Measurements from ENCODE around the gene TSPAN1.

The TSPAN1 gene

GRCh38 chr1:46166521-46167462 lies 8.1 kb upstream of the TSPAN1 start:
- peak; percentile 14 for DNase-seq

- no peak for DNase-seq
Measured at GRCh38 chr1:46168477-46168876, 6.4 kb upstream of the TSPAN1 start.

- no peak for DNase-seq
Measured at GRCh38 chr1:46169811-46170454, 5.0 kb upstream of the TSPAN1 start.

GRCh38 chr1:46171351-46171750 lies 3.5 kb upstream of the TSPAN1 start:
- no peak for DNase-seq

GRCh38 chr1:46171871-46172270 lies 3.0 kb upstream of the TSPAN1 start:
- DNase-seq: no peak

- no peak for DNase-seq
Measured at GRCh38 chr1:46172321-46172720, 2.6 kb upstream of the TSPAN1 start.

GRCh38 chr1:46173361-46173856 lies 1.5 kb upstream of the TSPAN1 start:
- DNase-seq: no peak

GRCh38 chr1:46175243-46175642 lies 356 bp downstream of the TSPAN1 start:
- no peak for DNase-seq

GRCh38 chr1:46176211-46176865 lies 1.5 kb downstream of the TSPAN1 start, which contains the start of gene P3R3URF:
Gene P3R3URF, minus strand, starts transcription at chr1:46176488. Its CDS starts 17 bp downstream, at chr1:46176471.
- DNase-seq: no peak

GRCh38 chr1:46179138-46180081 lies 4.5 kb downstream of the TSPAN1 start:
- DNase-seq: peak; percentile 92

GRCh38 chr1:46180082-46180616 lies 5.3 kb downstream of the TSPAN1 start:
- DNase-seq: peak; percentile 52

- no peak for DNase-seq
Measured at GRCh38 chr1:46181343-46182260, 6.7 kb downstream of the TSPAN1 start.

- peak; percentile 88 for DNase-seq
Measured at GRCh38 chr1:46183079-46183847, 8.4 kb downstream of the TSPAN1 start.

- no peak for DNase-seq
Measured at GRCh38 chr1:46183926-46184557, 9.2 kb downstream of the TSPAN1 start.

- no peak for DNase-seq
Measured at GRCh38 chr1:46184920-46185658, 10.2 kb downstream of the TSPAN1 start.

GRCh38 chr1:46186076-46186475 lies 11.2 kb downstream of the TSPAN1 start:
- no peak for DNase-seq

- peak; percentile 91 for DNase-seq
Measured at GRCh38 chr1:46187106-46187869, 12.4 kb downstream of the TSPAN1 start.
